ENCODE data around the gene TNNC2.

The TNNC2 gene

GRCh38 chr20:45853484-45853883 is 26.4 kb upstream of the TNNC2 start:
- no peak for TF ChIP-seq CTCF (IDR thresholded peaks at IDR 0.05)

GRCh38 chr20:45852326-45852725 is 25.2 kb upstream of the TNNC2 start:
- no peak for TF ChIP-seq CTCF (IDR thresholded peaks at IDR 0.05)

- TF ChIP-seq CTCF (IDR thresholded peaks at IDR 0.05) = no peak
Observed at GRCh38 chr20:45851501-45851900, 24.4 kb upstream of the TNNC2 start.

- no peak for TF ChIP-seq CTCF (IDR thresholded peaks at IDR 0.05)
Observed at GRCh38 chr20:45850926-45851325, 23.8 kb upstream of the TNNC2 start.

- no peak for TF ChIP-seq CTCF (IDR thresholded peaks at IDR 0.05)
Observed at GRCh38 chr20:45850238-45850637, 23.1 kb upstream of the TNNC2 start.

GRCh38 chr20:45848969-45849582 is 22.0 kb upstream of the TNNC2 start:
- TF ChIP-seq CTCF (IDR thresholded peaks at IDR 0.05) = no peak

GRCh38 chr20:45848421-45848820 is 21.3 kb upstream of the TNNC2 start:
- TF ChIP-seq CTCF (IDR thresholded peaks at IDR 0.05) = no peak

- TF ChIP-seq CTCF (IDR thresholded peaks at IDR 0.05) = no peak
Observed at GRCh38 chr20:45845452-45845851, 18.3 kb upstream of the TNNC2 start.
